A549 treated with DMSO at 1 μM for 4 hours (cell line): ENCODE measurements around the gene AMPD2. TPM values are rescaled to one million over a fixed set of nuclear protein-coding genes. Genes with fewer than 3 reads are reported as not detected.

ENCODE experiments used
- total RNA-seq: library from RNA; stranded (reverse); fragments of 200-300 nt; extraction: Qiagen RNA extraction; gene quantifications from 5 replicates; pipeline ENCODE4 v1.2.3, GENCODE V29; 2022; ENCODE audit warnings: low read depth

The AMPD2 gene
- total RNA-seq, result 28.3 to 31.7 TPM (median 30.6 TPM) in 5 replicates

DNA sequence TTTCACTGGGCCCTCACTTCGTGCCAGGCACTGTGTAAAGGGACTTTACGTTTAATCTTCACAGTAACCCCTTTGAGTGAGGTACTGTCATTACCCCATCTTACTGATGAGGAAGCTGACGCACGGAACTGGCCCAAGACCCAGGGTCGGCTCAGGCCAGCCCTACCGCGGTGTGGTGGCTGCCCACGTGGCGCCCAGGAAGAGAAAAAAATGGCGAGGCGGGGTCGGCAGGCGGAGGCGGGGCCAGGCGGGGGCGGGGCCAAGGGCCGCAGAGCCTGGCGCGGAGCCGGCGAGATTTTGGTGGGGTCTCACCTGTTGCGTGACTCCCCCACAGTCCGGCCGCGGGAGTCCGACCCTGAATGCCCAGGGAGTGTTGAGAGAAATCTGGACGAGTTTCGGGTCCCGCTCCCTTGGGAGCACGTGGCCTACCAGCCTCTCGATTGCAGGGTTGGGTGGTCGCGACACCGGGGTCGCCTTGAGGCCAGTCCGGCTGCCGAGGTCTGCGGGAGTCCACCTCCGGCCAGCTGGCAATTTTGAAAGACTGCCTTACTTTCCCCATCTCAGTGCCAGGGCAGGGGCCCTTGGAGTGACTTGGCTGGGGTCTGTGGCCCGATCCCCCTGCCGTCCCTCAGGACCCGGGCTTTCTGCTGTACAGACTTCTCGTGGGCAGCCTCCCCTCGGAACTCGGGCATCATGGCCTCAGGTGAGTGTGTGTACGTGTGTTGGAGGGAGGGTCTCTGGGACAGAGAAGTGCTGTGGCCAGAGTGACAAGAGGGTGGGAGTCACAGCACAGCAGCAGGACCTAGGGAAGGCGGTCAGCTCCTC lies at the start of gene AMPD2, which contains the start of gene GNAT2:
TSS of gene AMPD2 (plus strand) at position 262 of the 825 bp plus-strand sequence. CDS start 1,339 bp downstream, outside the sequence.
TSS of gene GNAT2 (minus strand) at position 41 of the 825 bp plus-strand sequence. CDS start 6,746 bp downstream, outside the sequence.

DNA sequence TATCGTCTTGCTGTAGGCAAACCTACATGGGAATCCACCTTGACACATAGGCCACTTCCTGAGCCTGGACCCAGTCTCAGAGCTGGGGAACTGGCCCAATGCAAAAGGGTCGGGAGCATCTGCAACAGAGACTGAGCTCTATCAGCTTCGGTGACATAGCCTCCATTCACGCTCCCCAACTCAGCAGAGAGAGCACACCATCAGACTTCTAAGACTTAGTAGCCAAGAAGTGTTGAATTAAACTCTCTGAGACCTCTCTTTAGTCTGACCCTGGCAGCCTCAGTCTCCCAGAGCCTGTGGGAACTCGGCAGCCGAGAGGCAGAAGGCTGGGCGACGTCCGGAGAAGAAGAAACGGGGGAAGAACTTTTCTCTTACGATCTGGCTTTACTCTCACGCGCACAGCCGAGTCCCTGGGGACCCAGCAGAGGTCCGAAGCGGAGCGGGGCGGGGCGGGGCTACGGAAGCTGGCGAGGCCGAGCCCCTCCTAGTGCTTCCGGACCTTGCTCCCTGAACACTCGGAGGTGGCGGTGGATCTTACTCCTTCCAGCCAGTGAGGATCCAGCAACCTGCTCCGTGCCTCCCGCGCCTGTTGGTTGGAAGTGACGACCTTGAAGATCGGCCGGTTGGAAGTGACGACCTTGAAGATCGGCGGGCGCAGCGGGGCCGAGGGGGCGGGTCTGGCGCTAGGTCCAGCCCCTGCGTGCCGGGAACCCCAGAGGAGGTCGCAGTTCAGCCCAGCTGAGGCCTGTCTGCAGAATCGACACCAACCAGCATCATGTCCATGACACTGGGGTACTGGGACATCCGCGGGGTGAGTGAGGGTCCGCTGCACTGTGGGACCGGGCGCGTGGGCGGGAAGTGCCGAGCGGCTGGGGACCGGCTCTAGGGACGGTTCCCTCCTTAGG lies 36.2 kb downstream of the AMPD2 start, which contains the start of gene GSTM4:
TSS of gene GSTM4 (plus strand) at position 485 of the 905 bp plus-strand sequence. CDS start at position 776, 291 bp downstream.

DNA sequence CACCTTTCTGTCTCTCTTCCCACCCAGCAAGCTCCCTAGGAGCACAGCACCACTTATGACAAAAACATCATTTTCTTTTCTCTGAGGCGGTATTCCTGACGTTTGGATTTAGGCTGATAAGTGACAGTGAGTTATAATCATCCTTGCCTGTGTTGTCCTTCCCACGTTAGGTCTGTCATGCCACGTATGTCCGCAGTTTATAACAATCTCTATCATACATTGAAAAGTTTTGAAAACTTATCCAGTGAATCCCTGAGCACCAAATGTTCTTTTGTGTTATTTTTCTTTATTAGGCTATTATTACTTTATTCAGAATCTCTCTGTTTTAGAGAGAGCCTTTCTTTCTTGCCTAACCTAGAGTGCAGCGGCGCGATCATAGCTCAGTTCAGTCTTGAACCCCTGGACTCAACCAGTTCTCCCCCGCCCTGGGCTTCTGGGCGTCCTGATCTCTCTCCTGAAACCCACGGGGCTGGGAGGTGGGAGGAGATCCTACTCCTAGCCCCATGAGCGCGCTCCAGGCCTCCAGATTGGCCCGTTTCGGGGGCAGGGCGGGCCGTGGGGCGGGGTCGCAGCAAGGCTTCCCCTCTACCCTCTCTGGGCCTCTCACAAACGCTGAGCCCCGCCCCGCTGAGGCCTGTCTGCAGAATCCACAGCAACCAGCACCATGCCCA lies 48.0 kb downstream of the AMPD2 start, which contains the start of gene GSTM2:
TSS of gene GSTM2 (plus strand) at position 606 of the 671 bp plus-strand sequence. CDS start at position 665, 59 bp downstream.

Other genes starting within 250 kb of the AMPD2 start
- gene SORT1, start 221.9 kb upstream of the AMPD2 start, total RNA-seq, result 3.7 to 4.7 TPM (median 4.4 TPM) in 5 replicates
- gene PSMA5, start 193.4 kb upstream of the AMPD2 start, total RNA-seq, result 104 to 114 TPM (median 113 TPM) in 5 replicates
- 0.10 to 0.19 TPM (median 0.15 TPM) in 5 replicates for gene SYPL2, start 153.3 kb upstream of the AMPD2 start, total RNA-seq
- 2.0 to 3.8 TPM (median 2.8 TPM) in 5 replicates for gene ATXN7L2, start 135.9 kb upstream of the AMPD2 start, total RNA-seq
- gene CYB561D1, start 125.7 kb upstream of the AMPD2 start, total RNA-seq, result 4.5 to 5.2 TPM (median 4.8 TPM) in 5 replicates
- 1.0 to 1.5 TPM (median 1.2 TPM) in 5 replicates for gene AMIGO1, start 110.1 kb upstream of the AMPD2 start, total RNA-seq
- not detected in 5 replicates for gene GPR61, start 80.0 kb upstream of the AMPD2 start, total RNA-seq
- 4.7 to 5.9 TPM (median 5.4 TPM) in 5 replicates for gene GNAI3, start 71.2 kb upstream of the AMPD2 start, total RNA-seq
- gene GNAT2, start 221 bp upstream of the AMPD2 start, total RNA-seq, result 0.13 to 0.20 TPM (median 0.18 TPM) in 3 of 5 replicates, not detected in the others
- gene GSTM4, start 36.3 kb downstream of the AMPD2 start, total RNA-seq, result 8.5 to 10.7 TPM (median 9.6 TPM) in 5 replicates
- 3.2 to 5.2 TPM (median 4.0 TPM) in 5 replicates for gene GSTM2, start 48.2 kb downstream of the AMPD2 start, total RNA-seq
- not detected in 5 replicates for gene GSTM1, start 68.0 kb downstream of the AMPD2 start, total RNA-seq
- not detected in 5 replicates for gene GSTM5, start 92.4 kb downstream of the AMPD2 start, total RNA-seq
- 21.7 to 33.5 TPM (median 24.4 TPM) in 5 replicates for gene GSTM3, start 121.2 kb downstream of the AMPD2 start, total RNA-seq
- 0.94 to 1.6 TPM (median 1.1 TPM) in 5 replicates for gene EPS8L3, start 144.1 kb downstream of the AMPD2 start, total RNA-seq